ENCODE results near the gene JAZF1. TPM values are rescaled to one million over a fixed set of nuclear protein-coding genes. Genes with fewer than 3 reads are reported as not detected.

JAZF1 gene
- total RNA-seq, 2 donors from 2014 or later, result 9.3 to 37.4 TPM

DNA sequence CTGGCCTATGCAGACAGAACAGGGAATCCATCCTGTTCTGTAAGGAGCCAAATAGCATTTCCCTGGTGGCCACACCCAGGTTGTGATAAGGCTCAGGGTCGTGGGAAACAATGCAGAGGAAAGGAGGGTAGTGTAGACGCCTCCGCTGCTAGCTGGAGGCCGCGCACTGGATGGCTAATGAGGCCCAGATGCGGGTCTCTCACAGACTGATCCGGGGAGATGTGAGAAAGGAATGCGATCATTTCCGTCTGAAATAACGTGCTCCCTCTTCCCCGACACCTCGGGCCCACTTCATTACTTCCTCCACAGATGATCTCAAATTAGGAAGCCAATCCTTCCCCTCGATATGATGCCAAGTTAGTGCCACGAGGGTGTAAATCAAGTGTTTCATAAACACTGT, 237.4 kb downstream of the JAZF1 start:
- Histone ChIP-seq H3K36me3 (no peaks in the 10 kb centered on the region), H3K4me3 (no peak overlapping the region), H3K9me3 (no peaks in the 10 kb centered on the region), H3K27me3 (replicated peaks; ENCODE audit: insufficient read depth) (no peaks in the 10 kb centered on the region), H3K4me1 (replicated peaks) (no peaks in the 10 kb centered on the region), H3K27ac (no peak overlapping the region)
- no peak for DNase-seq (ENCODE audit: low spot score)
- intact Hi-C loops (cut with DNase I), result no loop called here
- TF ChIP-seq, protein P1, sequence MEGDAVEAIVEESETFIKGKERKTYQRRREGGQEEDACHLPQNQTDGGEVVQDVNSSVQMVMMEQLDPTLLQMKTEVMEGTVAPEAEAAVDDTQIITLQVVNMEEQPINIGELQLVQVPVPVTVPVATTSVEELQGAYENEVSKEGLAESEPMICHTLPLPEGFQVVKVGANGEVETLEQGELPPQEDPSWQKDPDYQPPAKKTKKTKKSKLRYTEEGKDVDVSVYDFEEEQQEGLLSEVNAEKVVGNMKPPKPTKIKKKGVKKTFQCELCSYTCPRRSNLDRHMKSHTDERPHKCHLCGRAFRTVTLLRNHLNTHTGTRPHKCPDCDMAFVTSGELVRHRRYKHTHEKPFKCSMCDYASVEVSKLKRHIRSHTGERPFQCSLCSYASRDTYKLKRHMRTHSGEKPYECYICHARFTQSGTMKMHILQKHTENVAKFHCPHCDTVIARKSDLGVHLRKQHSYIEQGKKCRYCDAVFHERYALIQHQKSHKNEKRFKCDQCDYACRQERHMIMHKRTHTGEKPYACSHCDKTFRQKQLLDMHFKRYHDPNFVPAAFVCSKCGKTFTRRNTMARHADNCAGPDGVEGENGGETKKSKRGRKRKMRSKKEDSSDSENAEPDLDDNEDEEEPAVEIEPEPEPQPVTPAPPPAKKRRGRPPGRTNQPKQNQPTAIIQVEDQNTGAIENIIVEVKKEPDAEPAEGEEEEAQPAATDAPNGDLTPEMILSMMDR (IDR thresholded peaks at IDR 0.05), result no peak
- no peak for TF ChIP-seq POLR2AphosphoS5 (IDR thresholded peaks at IDR 0.05)
- TF ChIP-seq POLR2A (IDR thresholded peaks at IDR 0.05), result no peak
- WGBS, result 86% methylated on average over 14 of the region's 14 CpGs

DNA sequence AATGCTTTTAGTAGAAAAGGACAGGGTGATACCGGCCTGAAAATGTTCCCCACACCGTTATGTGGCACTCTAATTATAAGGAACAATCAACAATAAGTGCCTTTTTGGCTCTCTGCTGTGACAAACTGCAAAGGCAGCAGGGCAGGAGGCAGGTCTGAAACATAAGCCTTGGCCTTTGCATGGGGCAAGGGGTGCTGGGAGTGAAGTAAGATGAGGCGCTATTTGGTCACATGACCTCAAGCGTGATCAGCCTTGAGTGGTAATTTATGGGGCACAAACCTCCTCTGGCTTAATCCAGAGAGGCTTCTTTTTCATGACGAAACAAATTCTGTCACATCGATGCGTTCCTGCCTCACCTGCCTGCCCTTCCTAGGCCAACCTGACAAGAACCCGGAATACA, 237.9 kb downstream of the JAZF1 start:
- no peak overlapping the region for H3K27ac ChIP-seq
- H3K27me3 ChIP-seq (replicated peaks; ENCODE audit: insufficient read depth), result no peaks in the 10 kb centered on the region
- TF ChIP-seq, protein P1 (IDR thresholded peaks at IDR 0.05), result no peak
- no peak for TF ChIP-seq POLR2AphosphoS5 (IDR thresholded peaks at IDR 0.05)
- TF ChIP-seq POLR2A (IDR thresholded peaks at IDR 0.05), result no peak
- H3K4me3 ChIP-seq, result no peak overlapping the region
- no peaks in the 10 kb centered on the region for H3K9me3 ChIP-seq
- no peaks in the 10 kb centered on the region for H3K4me1 ChIP-seq (replicated peaks)
- intact Hi-C loops (cut with DNase I), result no loop called here
- no peaks in the 10 kb centered on the region for H3K36me3 ChIP-seq
- DNase-seq (ENCODE audit: low spot score), result no peak
- 93% methylated on average over 8 of the region's 8 CpGs for WGBS

DNA sequence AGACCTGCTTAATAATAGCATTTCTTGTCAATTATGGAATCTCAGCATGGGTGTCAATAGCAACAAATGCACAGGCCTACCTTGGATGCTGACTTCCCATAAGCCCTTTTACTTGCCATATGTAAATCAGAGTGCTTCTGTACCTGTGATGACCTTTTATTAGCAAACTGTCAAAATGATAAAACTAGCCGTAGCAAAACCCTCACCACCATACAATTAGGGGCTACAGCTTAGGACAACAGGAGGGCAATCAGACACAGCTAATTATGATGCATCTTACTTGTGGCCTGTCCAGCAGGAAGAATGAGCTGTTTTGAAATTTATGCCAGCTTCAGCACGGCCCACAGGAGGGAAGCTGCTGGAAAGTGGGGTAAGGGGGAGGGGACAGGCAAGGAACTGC, 239.1 kb downstream of the JAZF1 start:
- TF ChIP-seq POLR2A (IDR thresholded peaks at IDR 0.05), result no peak
- no peak for TF ChIP-seq POLR2AphosphoS5 (IDR thresholded peaks at IDR 0.05)
- TF ChIP-seq, protein P1 (IDR thresholded peaks at IDR 0.05), result no peak
- intact Hi-C loops (cut with DNase I), result no loop called here
- Histone ChIP-seq H3K27me3 (replicated peaks; ENCODE audit: insufficient read depth) (no peaks in the 10 kb centered on the region), H3K4me3 (no peak overlapping the region), H3K4me1 (replicated peaks) (peaks cover 3% of the 10 kb centered on the region), H3K9me3 (no peaks in the 10 kb centered on the region), H3K27ac (no peak overlapping the region), H3K36me3 (no peaks in the 10 kb centered on the region)
- WGBS, result 71% methylated on average over 2 of the region's 2 CpGs
- no peak for DNase-seq (ENCODE audit: low spot score)

DNA sequence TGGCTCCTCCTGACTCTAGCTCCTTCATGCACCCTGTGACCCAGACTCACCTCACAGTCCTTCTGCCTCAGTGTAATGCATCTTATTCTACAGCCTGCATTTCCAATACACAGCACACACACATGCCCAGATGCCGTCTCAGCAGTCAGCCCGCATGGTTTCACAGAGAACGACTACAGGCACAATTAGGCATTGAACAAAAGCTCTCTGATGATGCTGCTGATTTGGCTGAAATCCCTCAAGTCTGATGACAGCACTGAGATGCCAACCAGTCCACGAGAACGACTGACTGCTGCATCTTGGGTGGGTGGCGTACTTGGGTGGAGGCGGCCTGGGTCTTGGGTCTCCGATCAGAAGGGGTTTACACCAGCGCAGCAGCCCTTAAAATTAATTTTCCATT, 240.3 kb downstream of the JAZF1 start:
- intact Hi-C loops (cut with DNase I), result no loop called here
- DNase-seq (ENCODE audit: low spot score), result no peak
- Histone ChIP-seq H3K4me3 (no peak overlapping the region), H3K27me3 (replicated peaks; ENCODE audit: insufficient read depth) (no peaks in the 10 kb centered on the region), H3K36me3 (no peaks in the 10 kb centered on the region), H3K4me1 (replicated peaks) (peaks cover 10% of the 10 kb centered on the region), H3K9me3 (no peaks in the 10 kb centered on the region), H3K27ac (no peak overlapping the region)
- TF ChIP-seq, protein P1 (IDR thresholded peaks at IDR 0.05), result no peak
- no peak for TF ChIP-seq POLR2AphosphoS5 (IDR thresholded peaks at IDR 0.05)
- WGBS, result 80% methylated on average over 9 of the region's 9 CpGs

DNA sequence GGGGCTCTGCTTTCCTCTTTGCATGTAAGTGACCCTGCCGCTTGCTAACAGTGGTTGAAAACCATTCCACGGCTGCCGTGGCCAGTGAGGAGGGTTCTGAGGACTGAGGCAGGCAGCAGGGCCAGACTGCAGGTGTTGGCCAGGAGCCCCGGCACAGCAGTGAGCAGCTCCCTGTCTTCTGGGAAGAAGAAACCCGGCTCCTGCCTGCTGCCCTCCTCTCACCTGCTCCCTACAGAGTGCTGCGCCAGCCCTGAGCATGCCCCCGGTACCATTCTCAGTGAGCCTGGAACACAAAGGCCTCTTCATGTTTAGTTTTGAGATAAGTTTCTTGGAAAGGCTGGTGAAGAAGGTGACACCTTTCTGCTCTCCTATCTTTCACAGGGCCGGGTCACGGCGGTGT, 240.7 kb downstream of the JAZF1 start:
- no peak overlapping the region for H3K4me3 ChIP-seq
- 94% methylated on average over 10 of the region's 10 CpGs for WGBS
- no peak for DNase-seq (ENCODE audit: low spot score)

More for the DNA sequence above, 240.7 kb downstream of the JAZF1 start:
- Histone ChIP-seq H3K9me3 (no peaks in the 10 kb centered on the region), H3K27me3 (replicated peaks; ENCODE audit: insufficient read depth) (no peaks in the 10 kb centered on the region), H3K4me1 (replicated peaks) (peaks cover 10% of the 10 kb centered on the region), H3K27ac (no peak overlapping the region), H3K36me3 (no peaks in the 10 kb centered on the region)
- TF ChIP-seq POLR2A (IDR thresholded peaks at IDR 0.05) (no peak), POLR2AphosphoS5 (IDR thresholded peaks at IDR 0.05) (no peak)
- TF ChIP-seq, protein P1 (IDR thresholded peaks at IDR 0.05), result no peak
- intact Hi-C loops (cut with DNase I), result no loop called here

All from prostate gland (tissue), 2 donors.